CD8-positive, alpha-beta memory T cell (primary cell): ENCODE data around the gene KL. TPM values are rescaled to one million over a fixed set of nuclear protein-coding genes. Genes with fewer than 3 reads are reported as not detected.
A peak's percentile ranks its signal among the peaks of the same experiment; 100 is the strongest.

Experiments used
- CTCF ChIA-PET: fragments of 350-600 bp; sonication (Branson Sonifier 250); formaldehyde crosslinking; loops from one replicate; lab custom pipeline; 2021; ENCODE audit warnings: antibody characterized with exemption; lab: Charles Lee
- POLR2A ChIA-PET: fragments of 350-600 bp; sonication (Branson Sonifier 250); formaldehyde crosslinking; loops from one replicate; lab custom pipeline; 2021; ENCODE audit warnings: antibody characterized with exemption; lab: Charles Lee
- DNase-seq, 5 donors: peaks; one replicate each; pipeline versions ENCODE4 v3.0.0 to v3.0.0-alpha.2; 2020 to 2022; ENCODE audit warnings: mixed read lengths in 1 of 5
- H3K27ac ChIP-seq: one replicate; pipeline ENCODE4 v1.7.0; 2013; ENCODE audit warnings: low read depth, mild to moderate bottlenecking, low read length, moderate library complexity
- H3K27me3 ChIP-seq: 2 replicates; pipeline ENCODE4 v1.7.0; 2013; ENCODE audit warnings: low read length, mild to moderate bottlenecking; ENCODE audit not compliant: insufficient read depth, poor library complexity, severe bottlenecking
- H3K36me3 ChIP-seq: 2 replicates; pipeline ENCODE4 v1.7.0; 2013; ENCODE audit warnings: mild to moderate bottlenecking, low read length, moderate library complexity; ENCODE audit not compliant: insufficient read depth
- H3K4me1 ChIP-seq: 2 replicates; pipeline ENCODE4 v1.7.0; 2013; ENCODE audit warnings: mild to moderate bottlenecking, low read length, moderate library complexity; ENCODE audit not compliant: insufficient read depth
- H3K4me3 ChIP-seq: 2 replicates; pipeline ENCODE4 v1.7.0; 2013; ENCODE audit warnings: mild to moderate bottlenecking, low read length
- H3K9me3 ChIP-seq: 2 replicates; pipeline ENCODE4 v1.7.0; 2013; ENCODE audit warnings: mild to moderate bottlenecking, low read length
- H3K27ac Mint-ChIP-seq, 8 donors: one replicate each; pipeline ENCODE4 v1.8.0; 2020 to 2021; ENCODE audit warnings: mixed read lengths in 8 of 8, mild to moderate bottlenecking in 6 of 8, inconsistent platforms in 3 of 8, moderate library complexity in 3 of 8
- H3K27me3 Mint-ChIP-seq, 2 donors: one replicate each; pipeline ENCODE4 v1.8.0; 2020 to 2021; ENCODE audit warnings: mixed read lengths in 2 of 2, mild to moderate bottlenecking in 1 of 2, moderate library complexity in 1 of 2
- H3K36me3 Mint-ChIP-seq, 3 donors: one replicate each; pipeline ENCODE4 v1.8.0; 2020 to 2021; ENCODE audit warnings: mixed read lengths in 3 of 3, inconsistent platforms in 1 of 3, mild to moderate bottlenecking in 1 of 3
- H3K4me1 Mint-ChIP-seq, 3 donors: one replicate each; pipeline ENCODE4 v1.8.0; 2020 to 2021; ENCODE audit warnings: mixed read lengths in 3 of 3, inconsistent platforms in 1 of 3, mild to moderate bottlenecking in 1 of 3
- H3K4me3 Mint-ChIP-seq, 7 donors: one replicate each; pipeline ENCODE4 v1.8.0; 2020 to 2021; ENCODE audit warnings: mixed read lengths in 7 of 7, mild to moderate bottlenecking in 6 of 7, moderate library complexity in 4 of 7, inconsistent platforms in 2 of 7
- H3K9me3 Mint-ChIP-seq, 5 donors: one replicate each; pipeline ENCODE4 v1.8.0; 2020 to 2022; ENCODE audit warnings: mixed read lengths in 5 of 5, mild to moderate bottlenecking in 3 of 5, moderate library complexity in 2 of 5, inconsistent platforms in 1 of 5
- polyA plus RNA-seq: library from polyadenylated mRNA; unstranded; fragments of 300-500 nt; fragmentation: Illumina TruSeq; gene quantifications from one replicate; pipeline ENCODE4 v1.2.3, GENCODE V29; 2021
- total RNA-seq, 2 experiments: library from RNA; stranded (reverse); gene quantifications; one replicate each; pipeline ENCODE4 v1.2.3, GENCODE V29; 2021

KL gene
- total and polyA plus RNA-seq, 3 experiments from 2014 or later, result 0.20 to 0.35 TPM; not detected in 1

GRCh38 chr13:33033051-33033812, 17.0 kb downstream of the KL start:
- Mint-ChIP-seq H3K27me3 (peaks cover 3 to 23% of the 10 kb centered on the region in 2 donors), H3K4me1 (peaks cover 7 to 14% (median 9%) of the 10 kb centered on the region in 3 donors), H3K9me3 (peaks cover 0 to 3% (median 0%) of the 10 kb centered on the region in 5 donors), H3K4me3 (peak overlapping the region; percentile 53 to 87 (median 76)), H3K36me3 (peaks cover 0 to 3% (median 0%) of the 10 kb centered on the region in 3 donors), H3K27ac (peak overlapping the region in 5 of 8 donors; percentile 1 to 79 (median 41))
- H3K27me3 ChIP-seq, result no peaks in the 10 kb centered on the region
- peak overlapping the region; percentile 37 for H3K4me3 ChIP-seq
- no peaks in the 10 kb centered on the region for H3K9me3 ChIP-seq
- no peaks in the 10 kb centered on the region for H3K36me3 ChIP-seq
- peak in 2 of 5 donors; percentile 47 to 51 for DNase-seq
- H3K4me1 ChIP-seq, result no peaks in the 10 kb centered on the region
- H3K27ac ChIP-seq, result no peak overlapping the region
- ChIA-PET CTCF (no interaction called here), POLR2A (no interaction called here)

GRCh38 chr13:33033986-33034385, 17.8 kb downstream of the KL start:
- Mint-ChIP-seq H3K4me1 (peaks cover 7 to 14% (median 9%) of the 10 kb centered on the region in 3 donors), H3K4me3 (no peak overlapping the region), H3K27me3 (peaks cover 3 to 21% of the 10 kb centered on the region in 2 donors), H3K9me3 (peaks cover 0 to 3% (median 0%) of the 10 kb centered on the region in 5 donors), H3K36me3 (peaks cover 0 to 3% (median 0%) of the 10 kb centered on the region in 3 donors), H3K27ac (peak overlapping the region in 1 of 8 donors; percentile 50)
- H3K27ac ChIP-seq, result no peak overlapping the region
- H3K36me3 ChIP-seq, result no peaks in the 10 kb centered on the region
- DNase-seq, result no peak
- no peaks in the 10 kb centered on the region for H3K27me3 ChIP-seq
- H3K4me3 ChIP-seq, result no peak overlapping the region
- H3K9me3 ChIP-seq, result no peaks in the 10 kb centered on the region
- POLR2A ChIA-PET, result no interaction called here
- CTCF ChIA-PET, result no interaction called here
- H3K4me1 ChIP-seq, result no peaks in the 10 kb centered on the region

GRCh38 chr13:33034882-33035520, 18.8 kb downstream of the KL start:
- ChIA-PET POLR2A (no interaction called here), CTCF (no interaction called here)
- Histone ChIP-seq H3K9me3 (no peaks in the 10 kb centered on the region), H3K4me1 (no peaks in the 10 kb centered on the region), H3K27ac (no peak overlapping the region), H3K4me3 (no peak overlapping the region), H3K27me3 (no peaks in the 10 kb centered on the region), H3K36me3 (no peaks in the 10 kb centered on the region)
- Mint-ChIP-seq H3K4me1 (peaks cover 7 to 14% (median 9%) of the 10 kb centered on the region in 3 donors), H3K9me3 (peaks cover 0 to 3% (median 0%) of the 10 kb centered on the region in 5 donors), H3K27ac (no peak overlapping the region), H3K4me3 (no peak overlapping the region), H3K27me3 (peaks cover 3 to 21% of the 10 kb centered on the region in 2 donors), H3K36me3 (peaks cover 0 to 3% (median 0%) of the 10 kb centered on the region in 3 donors)
- DNase-seq, result no peak

GRCh38 chr13:33037673-33038072, 21.4 kb downstream of the KL start:
- Histone ChIP-seq H3K27me3 (no peaks in the 10 kb centered on the region), H3K36me3 (no peaks in the 10 kb centered on the region), H3K27ac (no peak overlapping the region), H3K9me3 (no peaks in the 10 kb centered on the region), H3K4me3 (no peak overlapping the region), H3K4me1 (no peaks in the 10 kb centered on the region)
- POLR2A ChIA-PET, result no interaction called here
- H3K4me1 Mint-ChIP-seq, result peaks cover 7 to 14% (median 9%) of the 10 kb centered on the region in 3 donors
- H3K27me3 Mint-ChIP-seq, result peaks cover 0 to 9% of the 10 kb centered on the region in 2 donors
- no peak overlapping the region for H3K4me3 Mint-ChIP-seq
- peaks cover 0 to 2% (median 0%) of the 10 kb centered on the region in 5 donors for H3K9me3 Mint-ChIP-seq
- peaks cover 0 to 3% (median 0%) of the 10 kb centered on the region in 3 donors for H3K36me3 Mint-ChIP-seq
- no peak for DNase-seq
- CTCF ChIA-PET, result no interaction called here
- H3K27ac Mint-ChIP-seq, result no peak overlapping the region

GRCh38 chr13:33040090-33040489, 23.9 kb downstream of the KL start:
- no peaks in the 10 kb centered on the region for H3K36me3 Mint-ChIP-seq
- H3K9me3 Mint-ChIP-seq, result no peaks in the 10 kb centered on the region
- POLR2A ChIA-PET, result no interaction called here
- peaks cover 0 to 11% of the 10 kb centered on the region in 2 donors for H3K27me3 Mint-ChIP-seq
- no peaks in the 10 kb centered on the region for H3K9me3 ChIP-seq
- no peaks in the 10 kb centered on the region for H3K4me1 ChIP-seq
- no peak for DNase-seq
- H3K36me3 ChIP-seq, result no peaks in the 10 kb centered on the region
- no peaks in the 10 kb centered on the region for H3K27me3 ChIP-seq
- CTCF ChIA-PET, result no interaction called here
- H3K27ac ChIP-seq, result no peak overlapping the region
- H3K4me3 ChIP-seq, result no peak overlapping the region
- H3K27ac Mint-ChIP-seq, result no peak overlapping the region
- H3K4me1 Mint-ChIP-seq, result no peaks in the 10 kb centered on the region
- H3K4me3 Mint-ChIP-seq, result no peak overlapping the region

- Histone ChIP-seq H3K4me3 (no peak overlapping the region), H3K4me1 (no peaks in the 10 kb centered on the region), H3K9me3 (no peaks in the 10 kb centered on the region), H3K27ac (no peak overlapping the region), H3K27me3 (no peaks in the 10 kb centered on the region), H3K36me3 (no peaks in the 10 kb centered on the region)
- no peak overlapping the region for H3K4me3 Mint-ChIP-seq
- ChIA-PET POLR2A (no interaction called here), CTCF (no interaction called here)
- no peaks in the 10 kb centered on the region for H3K36me3 Mint-ChIP-seq
- H3K27ac Mint-ChIP-seq, result no peak overlapping the region
- H3K9me3 Mint-ChIP-seq, result no peaks in the 10 kb centered on the region
- no peaks in the 10 kb centered on the region for H3K4me1 Mint-ChIP-seq
- no peak for DNase-seq
- H3K27me3 Mint-ChIP-seq, result peaks cover 9 to 37% of the 10 kb centered on the region in 2 donors
Measured at GRCh38 chr13:33045851-33046592, 29.8 kb downstream of the KL start.

- no peak overlapping the region for H3K4me3 Mint-ChIP-seq
- Histone ChIP-seq H3K4me3 (no peak overlapping the region), H3K9me3 (no peaks in the 10 kb centered on the region), H3K27me3 (no peaks in the 10 kb centered on the region), H3K36me3 (no peaks in the 10 kb centered on the region), H3K27ac (no peak overlapping the region), H3K4me1 (no peaks in the 10 kb centered on the region)
- H3K36me3 Mint-ChIP-seq, result no peaks in the 10 kb centered on the region
- DNase-seq, result no peak
- no peaks in the 10 kb centered on the region for H3K4me1 Mint-ChIP-seq
- H3K9me3 Mint-ChIP-seq, result no peaks in the 10 kb centered on the region
- peaks cover 9 to 38% of the 10 kb centered on the region in 2 donors for H3K27me3 Mint-ChIP-seq
- ChIA-PET POLR2A (no interaction called here), CTCF (no interaction called here)
- no peak overlapping the region for H3K27ac Mint-ChIP-seq
Measured at GRCh38 chr13:33050161-33050560, 33.9 kb downstream of the KL start.

GRCh38 chr13:33051632-33052031, 35.4 kb downstream of the KL start:
- H3K36me3 Mint-ChIP-seq, result no peaks in the 10 kb centered on the region
- Histone ChIP-seq H3K9me3 (no peaks in the 10 kb centered on the region), H3K27ac (no peak overlapping the region), H3K36me3 (no peaks in the 10 kb centered on the region), H3K4me3 (no peak overlapping the region), H3K27me3 (no peaks in the 10 kb centered on the region), H3K4me1 (no peaks in the 10 kb centered on the region)
- no peaks in the 10 kb centered on the region for H3K4me1 Mint-ChIP-seq
- no peak overlapping the region for H3K27ac Mint-ChIP-seq
- CTCF ChIA-PET, result no interaction called here
- POLR2A ChIA-PET, result no interaction called here
- H3K27me3 Mint-ChIP-seq, result peaks cover 10 to 28% of the 10 kb centered on the region in 2 donors
- DNase-seq, result no peak
- H3K4me3 Mint-ChIP-seq, result no peak overlapping the region
- H3K9me3 Mint-ChIP-seq, result no peaks in the 10 kb centered on the region
